HEK293 (cell line): ENCODE data around the gene CDR2L.

Experiments used
- CTCF ChIP-seq: fragments of 450-650 bp; formaldehyde crosslinking; IDR thresholded peaks from 2 replicates; pipeline ENCODE4 v1.5.1; 2016; ENCODE audit warnings: missing biosample characterization, missing genetic modification characterization
- GFI1B ChIP-seq: fragments of 450-650 bp; formaldehyde crosslinking; IDR thresholded peaks from 2 replicates; pipeline ENCODE4 v1.5.1; 2016; ENCODE audit warnings: missing biosample characterization, missing genetic modification characterization
- PATZ1 ChIP-seq: fragments of 450-650 bp; formaldehyde crosslinking; IDR thresholded peaks from 2 replicates; pipeline ENCODE4 v1.5.1; 2016; ENCODE audit warnings: missing biosample characterization, missing genetic modification characterization
- PBX3 ChIP-seq: sonication (generic); formaldehyde crosslinking; IDR thresholded peaks from 2 replicates; pipeline ENCODE4 v1.8.1; 2022; ENCODE audit warnings: mild to moderate bottlenecking, moderate library complexity, missing genetic modification reagents
- TRIM28 ChIP-seq: IDR thresholded peaks from 2 replicates; pipeline ENCODE4 v1.6.1; 2011; ENCODE audit warnings: low read length, control low read depth, borderline replicate concordance
- YY1 ChIP-seq: fragments of 450-650 bp; formaldehyde crosslinking; IDR thresholded peaks from 2 replicates; pipeline ENCODE4 v1.5.1; 2018; ENCODE audit warnings: missing biosample characterization, missing genetic modification characterization
- ZNF184 ChIP-seq: fragments of 450-650 bp; IDR thresholded peaks from 2 replicates; pipeline ENCODE4 v1.5.1; 2018; ENCODE audit warnings: missing biosample characterization, mild to moderate bottlenecking, missing genetic modification characterization
- ZNF292 ChIP-seq: fragments of 450-650 bp; formaldehyde crosslinking; IDR thresholded peaks from 2 replicates; pipeline ENCODE4 v1.5.1; 2016; ENCODE audit warnings: low read depth, missing biosample characterization, missing genetic modification characterization, borderline replicate concordance
- ZNF514 ChIP-seq: fragments of 450-650 bp; formaldehyde crosslinking; IDR thresholded peaks from 2 replicates; pipeline ENCODE4 v1.5.1; 2016; ENCODE audit warnings: missing biosample characterization, missing genetic modification characterization
- ZNF610 ChIP-seq: fragments of 450-650 bp; formaldehyde crosslinking; IDR thresholded peaks from 2 replicates; pipeline ENCODE4 v1.5.1; 2016; ENCODE audit warnings: missing biosample characterization, missing genetic modification characterization, borderline replicate concordance
- ZNF639 ChIP-seq: fragments of 450-650 bp; formaldehyde crosslinking; IDR thresholded peaks from 2 replicates; pipeline ENCODE4 v1.5.1; 2016; ENCODE audit warnings: missing biosample characterization, missing genetic modification characterization
- ZNF658 ChIP-seq: fragments of 450-650 bp; formaldehyde crosslinking; IDR thresholded peaks from 2 replicates; pipeline ENCODE4; 2016; ENCODE audit warnings: missing biosample characterization, missing genetic modification characterization
- ZNF747 ChIP-seq: fragments of 450-650 bp; formaldehyde crosslinking; IDR thresholded peaks from 2 replicates; pipeline ENCODE4 v1.5.1; 2016; ENCODE audit warnings: missing biosample characterization, missing genetic modification characterization

- TF ChIP-seq ZNF639, result peak; percentile 76
- no peak for TF ChIP-seq ZNF184
- TF ChIP-seq PBX3, result peak; percentile 94
- peak; percentile 95 for TF ChIP-seq PATZ1 (tag by site-specific recombination)
- TF ChIP-seq ZNF747 (tag by site-specific recombination), result no peak
- no peak for TF ChIP-seq ZNF658
- no peak for TF ChIP-seq YY1 (tag by site-specific recombination)
- peak; percentile 80; the same call in 1 of the 2 replicates for TF ChIP-seq CTCF (tag by site-specific recombination)
- TF ChIP-seq ZNF610 (tag by site-specific recombination), result no peak
- no peak for TF ChIP-seq ZNF292 (tag by site-specific recombination)
- TF ChIP-seq GFI1B (tag by site-specific recombination), result no peak
- TF ChIP-seq TRIM28, result peak; percentile 72; the same call in 1 of the 2 replicates
- TF ChIP-seq ZNF514 (tag by site-specific recombination), result no peak
Measured at GRCh38 chr17:74981979-74982662, 5.3 kb upstream of the CDR2L start.
